PC-9 (cell line): ENCODE results near the gene CAPS2. TPM values are rescaled to one million over a fixed set of nuclear protein-coding genes. Genes with fewer than 3 reads are reported as not detected.

ENCODE experiments used
- Bru-seq: library from RNA; stranded (reverse); fragments of 400-500 nt; gene quantifications from one replicate; lab custom pipeline; 2021; lab: Mats Ljungman, UMichigan
- BruChase-seq, 2 experiments: library from RNA; stranded (reverse); fragments of 400-500 nt; gene quantifications; one replicate each; lab custom pipeline; 2021; lab: Mats Ljungman, UMichigan
- BruUV-seq: library from RNA; stranded (reverse); fragments of 400-500 nt; replicated peaks from 2 replicates; lab custom pipeline; 2021; lab: Mats Ljungman, UMichigan
- CTCF ChIA-PET: fragments of 300-600 bp; sonication (Branson Sonifier 250); formaldehyde crosslinking; loops from one replicate; lab custom pipeline; 2022; ENCODE audit warnings: antibody characterized with exemption; lab: Charles Lee
- POLR2A ChIA-PET: fragments of 300-600 bp; sonication (Branson Sonifier 250); formaldehyde crosslinking; loops from one replicate; lab custom pipeline; 2022; ENCODE audit warnings: antibody characterized with exemption; ENCODE audit not compliant: unreplicated experiment; lab: Charles Lee
- DNase-seq, 2 experiments: peaks; one replicate each; pipeline versions ENCODE4 v3.0.0 to v3.0.0-alpha.2; 2015 to 2022; ENCODE audit warnings: mixed read lengths in 1 of 2
- H2AFZ ChIP-seq: fragments of 200-600 bp; sonication (generic); 2 replicates; pipeline ENCODE4 v1.8.1; 2017; ENCODE audit warnings: antibody characterized with exemption
- H3F3A ChIP-seq: fragments of 200-600 bp; sonication (generic); 2 replicates; pipeline ENCODE4 v1.8.1; 2017; ENCODE audit warnings: antibody characterized with exemption, mild to moderate bottlenecking, low read depth; ENCODE audit not compliant: insufficient read depth
- H3K27ac ChIP-seq: fragments of 200-600 bp; sonication (generic); 2 replicates; pipeline ENCODE4 v1.6.1; 2016; ENCODE audit warnings: mixed run types
- H3K27me3 ChIP-seq: fragments of 200-600 bp; sonication (generic); 2 replicates; pipeline ENCODE4 v1.6.1; 2016; ENCODE audit warnings: low read depth, mixed run types; ENCODE audit not compliant: insufficient read depth
- H3K36me3 ChIP-seq: fragments of 200-600 bp; sonication (generic); 2 replicates; pipeline ENCODE4 v1.6.1; 2016; ENCODE audit warnings: low read depth, mixed run types
- H3K4me1 ChIP-seq: fragments of 200-600 bp; sonication (generic); replicated peaks from 2 replicates; pipeline ENCODE4 v1.6.1; 2016; ENCODE audit warnings: mixed run types; ENCODE audit not compliant: insufficient read depth
- H3K4me2 ChIP-seq: fragments of 200-600 bp; sonication (generic); 2 replicates; pipeline ENCODE4 v1.6.1; 2017; ENCODE audit warnings: mixed run types
- H3K4me3 ChIP-seq: fragments of 200-600 bp; sonication (generic); 2 replicates; pipeline ENCODE4 v1.6.1; 2016; ENCODE audit warnings: mixed run types
- H3K79me2 ChIP-seq: fragments of 200-600 bp; sonication (generic); 2 replicates; pipeline ENCODE4 v1.6.1; 2017; ENCODE audit warnings: low read depth, mixed run types
- H3K9me2 ChIP-seq: fragments of 200-600 bp; sonication (generic); 2 replicates; pipeline ENCODE4 v1.8.1; 2017; ENCODE audit warnings: mild to moderate bottlenecking; ENCODE audit not compliant: insufficient read depth
- H3K9me3 ChIP-seq: fragments of 200-600 bp; sonication (generic); 2 replicates; pipeline ENCODE4 v1.8.1; 2016; ENCODE audit warnings: low read depth; ENCODE audit not compliant: insufficient read depth
- H4K20me1 ChIP-seq: fragments of 200-600 bp; sonication (generic); 2 replicates; pipeline ENCODE4 v1.8.1; 2017; ENCODE audit not compliant: insufficient read depth
- EZH2 ChIP-seq: fragments of 200-600 bp; sonication (generic); IDR thresholded peaks from 2 replicates; pipeline ENCODE4 v1.8.0; 2017; ENCODE audit warnings: antibody characterized with exemption, low read depth
- intact Hi-C: fragments of 100-400 bp; cut with micrococcal nuclease; formaldehyde crosslinking; loops from one replicate; pipeline ENCODE4 v1.10.0; 2022; ENCODE audit not compliant: unreplicated experiment
- long read RNA-seq: library from polyadenylated mRNA; stranded (forward); transcript quantifications from one replicate; pipeline ENCODE4 v2.0.0, GENCODE V29; 2022
- total RNA-seq: library from RNA; stranded (reverse); gene quantifications from 2 replicates; pipeline ENCODE4 v1.2.3, GENCODE V29; 2021
- TF ChIP-seq, protein P1 (sequence below): fragments of 200-600 bp; sonication (generic); conservative IDR thresholded peaks from 2 replicates; pipeline ENCODE4 v1.6.1; 2017; ENCODE audit warnings: mixed run types, antibody characterized with exemption, mild to moderate bottlenecking, moderate library complexity

The CAPS2 gene
- total RNA-seq (18.9 and 19.8 TPM in 2 replicates), Bru-seq, nascent RNA (percentile 54 among the genes with signal in this experiment), BruChase-seq, experiment 1, labeled RNA remaining after a 2-hour chase (percentile 62 among the genes with signal in this experiment), BruChase-seq, experiment 2, labeled RNA remaining after a 6-hour chase (percentile 53 among the genes with signal in this experiment)
- long read RNA-seq, partial matches to known transcripts, result 1 of 8 reads
- long read RNA-seq, other reads (novel, unspliced or antisense), result 7 of 8 reads

GRCh38 chr12:75329918-75330826, at the start of gene CAPS2:
Gene CAPS2 (minus strand): TSS chr12:75330324. CDS start chr12:75326498, 3,826 bp downstream.
- Histone ChIP-seq H3K4me3 (peak within 1 kb of the TSS; percentile 66), H3K27ac (no peak within 1 kb of the TSS), H3K4me2 (peak within 1 kb of the TSS; percentile 85), H3K9me3 (no peaks in the 10 kb centered on the region; the same call in 1 of the 2 replicates), H2AFZ (peak within 1 kb of the TSS; percentile 86), H3K36me3 (no peaks in the 10 kb centered on the region), H4K20me1 (no peaks in the 10 kb centered on the region), H3K9me2 (no peaks in the 10 kb centered on the region), H3K27me3 (no peaks in the 10 kb centered on the region), H3K4me1 (peaks cover 5% of the 10 kb centered on the region; the same call in 1 of the 2 replicates), H3K79me2 (no peaks in the 10 kb centered on the region), H3F3A (no peaks in the 10 kb centered on the region)
- BruUV-seq, result TSS peak; percentile 51
- TF ChIP-seq, protein P1, sequence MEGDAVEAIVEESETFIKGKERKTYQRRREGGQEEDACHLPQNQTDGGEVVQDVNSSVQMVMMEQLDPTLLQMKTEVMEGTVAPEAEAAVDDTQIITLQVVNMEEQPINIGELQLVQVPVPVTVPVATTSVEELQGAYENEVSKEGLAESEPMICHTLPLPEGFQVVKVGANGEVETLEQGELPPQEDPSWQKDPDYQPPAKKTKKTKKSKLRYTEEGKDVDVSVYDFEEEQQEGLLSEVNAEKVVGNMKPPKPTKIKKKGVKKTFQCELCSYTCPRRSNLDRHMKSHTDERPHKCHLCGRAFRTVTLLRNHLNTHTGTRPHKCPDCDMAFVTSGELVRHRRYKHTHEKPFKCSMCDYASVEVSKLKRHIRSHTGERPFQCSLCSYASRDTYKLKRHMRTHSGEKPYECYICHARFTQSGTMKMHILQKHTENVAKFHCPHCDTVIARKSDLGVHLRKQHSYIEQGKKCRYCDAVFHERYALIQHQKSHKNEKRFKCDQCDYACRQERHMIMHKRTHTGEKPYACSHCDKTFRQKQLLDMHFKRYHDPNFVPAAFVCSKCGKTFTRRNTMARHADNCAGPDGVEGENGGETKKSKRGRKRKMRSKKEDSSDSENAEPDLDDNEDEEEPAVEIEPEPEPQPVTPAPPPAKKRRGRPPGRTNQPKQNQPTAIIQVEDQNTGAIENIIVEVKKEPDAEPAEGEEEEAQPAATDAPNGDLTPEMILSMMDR, result no peak
- no peak for TF ChIP-seq EZH2
- ChIA-PET CTCF (interaction anchor here (0.6 to 0.9 kb wide), 3 partner anchors 60 to 752 kb away, joined by 4 to 7 read pairs (median 5); no protein-coding TSS in a partner anchor), POLR2A (no interaction called here)
- DNase-seq, result peak; percentile 64 to 80
- intact Hi-C loops, result loop anchor here (5.0 to 10.0 kb wide), 2 partner anchors 182 to 705 kb away; partner anchors contain the start of genes KRR1 and PHLDA1

DNA sequence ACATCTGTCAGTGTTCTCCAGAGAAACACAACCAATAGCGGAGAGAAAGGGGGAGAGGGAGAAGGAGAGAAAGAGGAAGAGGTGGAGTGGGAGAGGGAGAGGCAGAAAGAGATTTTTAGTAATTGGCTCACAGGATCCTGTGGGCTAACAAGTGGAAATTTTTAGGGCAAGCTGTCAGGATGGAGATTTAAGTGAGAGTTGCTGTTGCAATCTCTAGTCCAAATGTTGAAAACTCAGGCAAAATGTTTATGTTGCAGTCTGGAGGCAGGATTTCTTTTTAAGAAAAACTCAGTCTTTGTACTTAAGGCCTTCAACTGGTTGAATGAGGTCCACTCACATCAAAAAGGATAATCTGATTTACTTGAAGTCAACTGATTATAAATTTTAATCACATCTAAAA, 48.2 kb upstream of the CAPS2 start:
- no peaks in the 10 kb centered on the region; the same call in 1 of the 2 replicates for H3K9me2 ChIP-seq
- H3K27me3 ChIP-seq, result no peaks in the 10 kb centered on the region
- no peaks in the 10 kb centered on the region for H3F3A ChIP-seq
- H3K9me3 ChIP-seq, result no peaks in the 10 kb centered on the region
- H4K20me1 ChIP-seq, result no peaks in the 10 kb centered on the region
- CTCF ChIA-PET, result no interaction called here
- BruUV-seq, result no TSS peak
- H3K36me3 ChIP-seq, result no peaks in the 10 kb centered on the region
- no peaks in the 10 kb centered on the region for H3K4me1 ChIP-seq
- POLR2A ChIA-PET, result no interaction called here
- no peak for DNase-seq
- H3K4me3 ChIP-seq, result no peak overlapping the region
- intact Hi-C loops, result no loop called here
- no peak overlapping the region for H2AFZ ChIP-seq
- H3K4me2 ChIP-seq, result no peak overlapping the region
- TF ChIP-seq, protein P1, result no peak
- no peak for TF ChIP-seq EZH2
- H3K27ac ChIP-seq, result no peak overlapping the region
- H3K79me2 ChIP-seq, result no peaks in the 10 kb centered on the region

DNA sequence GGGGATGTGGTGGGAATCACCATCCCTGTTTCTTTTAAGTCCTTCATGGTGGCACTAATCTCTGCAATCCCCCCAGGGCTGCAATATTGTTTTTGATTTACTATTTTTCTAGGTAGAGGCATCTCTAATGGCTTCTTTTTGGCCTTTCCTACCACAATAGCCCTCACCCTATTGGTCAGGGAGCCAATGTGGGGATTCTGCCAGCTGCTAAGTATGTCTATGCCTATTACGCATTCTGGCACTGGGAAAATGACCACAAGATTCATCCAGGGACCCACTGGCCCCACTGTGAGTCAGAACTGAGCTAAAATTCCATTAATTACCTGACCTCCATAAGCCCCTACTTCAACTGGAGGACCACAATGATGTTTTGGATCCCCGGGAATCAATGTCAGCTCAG, 44.8 kb upstream of the CAPS2 start:
- Histone ChIP-seq H3K4me3 (no peak overlapping the region), H3F3A (no peaks in the 10 kb centered on the region), H4K20me1 (no peaks in the 10 kb centered on the region), H3K79me2 (no peaks in the 10 kb centered on the region), H2AFZ (no peak overlapping the region), H3K4me1 (no peaks in the 10 kb centered on the region), H3K27ac (no peak overlapping the region), H3K9me3 (no peaks in the 10 kb centered on the region), H3K27me3 (no peaks in the 10 kb centered on the region), H3K9me2 (no peaks in the 10 kb centered on the region; the same call in 1 of the 2 replicates), H3K4me2 (no peak overlapping the region), H3K36me3 (no peaks in the 10 kb centered on the region)
- intact Hi-C loops, result no loop called here
- TF ChIP-seq EZH2, result no peak
- TF ChIP-seq, protein P1, result no peak
- ChIA-PET CTCF (no interaction called here), POLR2A (no interaction called here)
- no TSS peak for BruUV-seq
- DNase-seq, result no peak
